Right lobe of liver (tissue), 4 donors: ENCODE results near the gene PAFAH2.

Experiments
- POLR2A ChIP-seq: fragments of 450-650 bp; IDR thresholded peaks from one replicate; pipeline ENCODE4 v1.6.1; 2017; ENCODE audit warnings: antibody characterized with exemption, mild to moderate bottlenecking
- TF ChIP-seq, protein P1 (sequence below), 4 donors: fragments of 200-600 bp in 3 of 4; fragments of 450-650 bp in 1 of 4; IDR thresholded peaks; one replicate each; pipeline versions ENCODE4 v1.5.1 to v1.8.0; 2016 to 2022; ENCODE audit warnings: antibody characterized with exemption in 4 of 4, mild to moderate bottlenecking in 2 of 4
- donor health status: DM: no; HTN: no; CAD: no.
- donor health status: DM: no; HTN: no; CAD: no.
- donor health status: DM: no; HTN: yes; CAD: no.

DNA sequence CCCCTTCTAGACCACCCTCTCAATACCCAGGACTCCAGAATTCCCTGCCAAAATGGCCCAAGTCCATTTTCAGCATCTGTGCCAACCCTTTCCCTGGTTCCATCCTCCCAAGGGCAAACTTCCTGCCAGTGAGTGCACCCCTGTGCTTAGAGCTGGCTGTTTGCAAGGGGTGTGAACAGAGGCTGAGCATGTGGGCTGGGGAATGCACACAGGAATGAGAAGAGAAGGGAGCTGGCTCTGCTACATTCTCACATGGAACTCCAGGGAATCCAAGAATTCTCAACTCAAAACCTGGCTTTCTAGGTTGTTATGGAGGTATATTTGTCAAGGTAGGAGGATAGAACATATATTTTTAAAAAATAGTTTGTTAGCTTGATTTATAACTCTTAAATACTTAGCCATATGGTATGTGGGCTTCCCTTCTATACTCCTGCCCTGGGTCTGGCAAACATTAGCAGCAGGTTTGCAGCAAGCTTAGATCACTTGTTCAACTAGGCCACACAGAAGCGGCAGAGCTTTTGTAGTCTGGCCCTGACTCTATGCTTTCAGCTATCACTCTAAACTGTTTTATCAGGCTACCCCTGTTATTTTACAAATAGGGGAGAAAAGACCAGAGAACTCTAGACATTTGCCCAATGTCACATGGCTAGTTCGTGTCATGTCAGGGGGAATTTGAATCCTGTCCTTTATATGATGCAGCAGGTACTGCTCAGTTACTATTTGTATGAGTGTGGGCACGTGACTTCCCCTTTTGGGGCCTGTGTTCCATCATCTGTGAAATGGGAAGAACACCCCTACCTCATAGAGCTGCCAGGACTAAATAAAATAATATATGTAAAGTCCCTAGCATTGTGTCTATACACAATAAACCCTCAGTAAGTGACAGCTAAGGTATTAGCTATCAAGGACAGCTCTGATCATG is 83.5 kb downstream of the PAFAH2 start:
- no peak for TF ChIP-seq POLR2A
- TF ChIP-seq, protein P1, sequence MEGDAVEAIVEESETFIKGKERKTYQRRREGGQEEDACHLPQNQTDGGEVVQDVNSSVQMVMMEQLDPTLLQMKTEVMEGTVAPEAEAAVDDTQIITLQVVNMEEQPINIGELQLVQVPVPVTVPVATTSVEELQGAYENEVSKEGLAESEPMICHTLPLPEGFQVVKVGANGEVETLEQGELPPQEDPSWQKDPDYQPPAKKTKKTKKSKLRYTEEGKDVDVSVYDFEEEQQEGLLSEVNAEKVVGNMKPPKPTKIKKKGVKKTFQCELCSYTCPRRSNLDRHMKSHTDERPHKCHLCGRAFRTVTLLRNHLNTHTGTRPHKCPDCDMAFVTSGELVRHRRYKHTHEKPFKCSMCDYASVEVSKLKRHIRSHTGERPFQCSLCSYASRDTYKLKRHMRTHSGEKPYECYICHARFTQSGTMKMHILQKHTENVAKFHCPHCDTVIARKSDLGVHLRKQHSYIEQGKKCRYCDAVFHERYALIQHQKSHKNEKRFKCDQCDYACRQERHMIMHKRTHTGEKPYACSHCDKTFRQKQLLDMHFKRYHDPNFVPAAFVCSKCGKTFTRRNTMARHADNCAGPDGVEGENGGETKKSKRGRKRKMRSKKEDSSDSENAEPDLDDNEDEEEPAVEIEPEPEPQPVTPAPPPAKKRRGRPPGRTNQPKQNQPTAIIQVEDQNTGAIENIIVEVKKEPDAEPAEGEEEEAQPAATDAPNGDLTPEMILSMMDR (IDR thresholded peaks at IDR 0.05), result no peak
